Measurements from ENCODE around the gene CD70.
"Not testable (repeated sequence)": the region's sequence is repeated elsewhere in the genome, so short reads cannot be mapped to it uniquely, and the experiment has no call there.

DNA sequence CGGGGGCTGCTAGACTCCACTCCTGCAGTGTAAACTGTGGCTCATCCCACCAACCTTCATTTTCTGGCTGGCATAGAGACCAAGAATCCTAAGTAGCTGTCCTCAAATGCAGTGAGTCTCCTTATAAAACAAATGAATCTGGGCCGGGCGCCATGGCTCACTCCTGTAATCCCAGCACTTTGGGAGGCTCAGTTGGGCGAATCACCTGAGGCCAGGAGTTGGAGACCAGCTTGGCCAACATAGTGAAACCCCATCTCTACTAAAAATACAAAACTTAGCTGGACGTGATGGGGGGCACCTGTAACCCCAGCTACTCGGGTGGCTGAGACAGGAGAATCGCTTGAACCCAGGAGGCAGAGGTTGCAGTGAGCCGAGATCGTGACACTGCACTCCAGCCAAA is 49.4 kb upstream of the CD70 start:
- not testable (repeated sequence) for TF ChIP-seq CTCF, POLR2AphosphoS5 (IDR thresholded peaks at IDR 0.05)

Data from esophagus muscularis mucosa (tissue), 3 donors.